ENCODE measurements around the gene WDR76.
"Not testable (repeated sequence)": the region's sequence is repeated elsewhere in the genome, so short reads cannot be mapped to it uniquely, and the experiment has no call there.

The WDR76 gene

DNA sequence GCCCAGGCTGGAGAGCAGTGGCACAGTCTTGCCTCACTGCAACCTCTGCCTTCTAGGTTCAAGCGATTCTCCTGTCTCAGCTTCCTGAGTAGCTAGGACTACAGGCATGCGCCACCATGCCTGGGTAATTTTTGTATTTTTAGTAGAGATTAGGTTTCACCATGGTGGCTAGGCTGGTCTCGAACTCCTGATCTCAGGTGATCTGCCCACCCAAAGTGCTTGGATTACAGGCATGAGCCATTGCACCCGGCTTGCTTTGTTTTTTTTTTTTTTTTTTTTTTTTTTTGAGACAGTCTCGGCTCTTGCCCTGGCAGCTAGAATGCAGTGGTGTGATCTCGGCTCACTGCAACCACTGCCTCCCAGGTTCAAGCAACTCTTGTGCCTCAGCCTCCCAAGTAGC lies 5.7 kb downstream of the WDR76 start:
- H3K9me3 Mint-ChIP-seq; ATAC-seq; DNase-seq (ENCODE audit: low spot score in 2 of 2): not testable (repeated sequence)
- peaks cover 100% of the 10 kb centered on the region for H3K36me3 Mint-ChIP-seq
- peak overlapping the region; percentile 32 for H3K27ac Mint-ChIP-seq
- peak overlapping the region; percentile 42 for H3K4me3 Mint-ChIP-seq
- peaks cover 37% of the 10 kb centered on the region for H3K4me1 Mint-ChIP-seq

DNA sequence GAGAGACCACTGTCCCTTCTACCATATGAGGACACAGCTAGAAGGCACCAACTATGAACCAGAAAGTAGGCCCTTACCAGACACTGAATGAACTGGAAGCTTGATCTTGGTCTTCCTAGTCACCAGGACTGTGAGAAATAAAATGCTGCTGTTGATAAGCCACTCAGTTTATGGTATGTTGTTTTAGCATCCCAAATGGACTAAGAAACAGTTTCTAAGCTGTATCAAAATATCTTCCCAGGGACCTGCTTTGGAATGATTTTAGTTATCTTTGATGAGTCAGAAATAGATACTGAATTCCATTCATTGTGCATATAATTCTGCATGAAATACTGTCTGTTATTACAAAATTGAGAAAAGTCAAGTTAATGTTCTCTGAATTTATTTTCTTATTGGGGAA lies 18.6 kb downstream of the WDR76 start:
- Mint-ChIP-seq H3K9me3 (no peaks in the 10 kb centered on the region), H3K4me3 (no peak overlapping the region), H3K4me1 (no peaks in the 10 kb centered on the region), H3K27ac (no peak overlapping the region), H3K36me3 (peaks cover 100% of the 10 kb centered on the region)
- ATAC-seq = no peak
- no peak for DNase-seq (ENCODE audit: low spot score in 2 of 2)

DNA sequence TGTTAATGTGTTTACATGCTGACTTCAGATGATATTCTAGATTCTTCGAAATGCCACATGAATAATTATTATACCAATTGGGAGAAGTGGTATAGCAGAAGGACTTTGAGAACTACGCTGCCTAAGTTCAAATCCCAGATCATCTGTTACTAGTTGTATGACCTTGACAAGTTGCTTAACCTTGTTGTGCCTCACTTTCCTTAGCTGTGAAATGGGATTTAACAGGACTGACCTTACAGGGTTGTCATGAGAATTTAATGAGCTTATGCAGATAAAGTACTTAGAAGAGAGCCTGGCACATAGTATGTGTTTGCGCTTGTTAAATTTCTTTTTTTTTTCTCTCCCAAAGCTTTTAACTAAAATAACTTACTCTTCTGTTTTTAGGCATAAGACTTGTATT lies 24.4 kb downstream of the WDR76 start:
- DNase-seq (ENCODE audit: low spot score in 2 of 2) = no peak
- H3K4me3 Mint-ChIP-seq = no peak overlapping the region
- no peaks in the 10 kb centered on the region for H3K4me1 Mint-ChIP-seq
- no peak for ATAC-seq
- H3K36me3 Mint-ChIP-seq = peaks cover 100% of the 10 kb centered on the region
- no peaks in the 10 kb centered on the region for H3K9me3 Mint-ChIP-seq
- no peak overlapping the region for H3K27ac Mint-ChIP-seq

DNA sequence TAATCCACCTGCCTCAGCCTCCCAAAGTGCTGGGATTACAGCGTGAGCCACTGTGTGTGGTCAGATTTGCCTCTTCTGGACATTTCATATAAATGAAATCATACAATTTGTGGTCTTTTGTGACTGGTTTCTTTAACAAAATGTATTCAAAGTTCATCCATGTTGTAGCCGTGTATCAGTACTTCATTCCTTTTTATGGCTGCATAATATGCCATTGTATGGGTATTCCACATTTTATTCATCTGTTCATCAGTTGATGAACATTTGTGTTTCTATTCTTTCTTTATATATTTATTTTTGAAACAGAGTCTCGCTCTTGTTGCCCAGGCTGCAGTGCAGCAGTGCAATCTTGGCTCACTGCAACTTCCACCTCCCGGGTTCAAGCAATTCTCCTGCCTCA lies 25.8 kb downstream of the WDR76 start:
- peaks cover 100% of the 10 kb centered on the region for H3K36me3 Mint-ChIP-seq
- ATAC-seq = no peak

DNA sequence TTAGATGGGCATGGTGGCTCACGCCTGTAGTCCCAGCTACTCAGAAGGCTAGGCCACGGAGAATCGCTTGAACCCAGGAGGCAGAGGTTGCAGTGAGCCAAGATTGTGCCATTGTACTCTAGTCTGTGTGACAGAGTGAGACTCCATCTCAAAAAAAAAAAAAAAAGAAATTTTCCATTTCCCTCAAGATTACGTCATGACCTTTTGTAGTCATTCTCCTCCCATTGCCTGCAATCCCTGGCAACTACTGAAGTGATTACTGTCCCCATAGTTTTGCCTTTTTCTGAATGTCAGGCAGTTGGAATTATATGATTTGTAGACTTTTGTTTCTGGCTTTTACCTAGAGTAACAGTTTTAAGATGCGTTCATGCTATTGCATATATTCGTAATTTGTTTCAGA lies 28.0 kb downstream of the WDR76 start:
- no peak overlapping the region for H3K4me3 Mint-ChIP-seq
- no peak for ATAC-seq
- H3K27ac Mint-ChIP-seq = no peak overlapping the region
- H3K9me3 Mint-ChIP-seq = no peaks in the 10 kb centered on the region
- H3K36me3 Mint-ChIP-seq = peaks cover 100% of the 10 kb centered on the region
- no peak for DNase-seq (ENCODE audit: low spot score in 2 of 2)
- H3K4me1 Mint-ChIP-seq = no peaks in the 10 kb centered on the region

More for the DNA sequence above, 25.8 kb downstream of the WDR76 start:
- H3K4me1 Mint-ChIP-seq = no peaks in the 10 kb centered on the region
- no peak overlapping the region for H3K27ac Mint-ChIP-seq
- no peak for DNase-seq (ENCODE audit: low spot score in 2 of 2)
- H3K4me3 Mint-ChIP-seq = no peak overlapping the region
- H3K9me3 Mint-ChIP-seq = no peaks in the 10 kb centered on the region

DNA sequence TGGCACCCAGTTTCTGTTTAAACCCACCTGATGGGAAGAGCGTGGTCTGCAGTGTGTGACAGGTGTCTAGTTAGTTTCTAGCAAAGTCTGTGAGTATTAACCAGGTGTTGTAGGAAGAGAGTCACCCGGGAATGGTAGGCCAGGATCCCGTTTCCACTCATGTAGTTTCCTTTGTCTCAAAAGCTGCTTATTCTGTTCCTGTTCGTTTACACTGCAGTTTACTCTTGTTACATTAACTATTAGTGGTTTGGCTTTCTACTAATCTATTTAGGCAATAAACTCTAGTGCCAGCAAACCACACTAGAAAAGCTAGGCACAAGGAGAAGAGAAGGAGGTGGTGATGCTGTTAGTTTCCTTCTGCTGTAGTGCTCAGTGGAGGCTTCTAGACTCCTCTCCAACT lies 32.7 kb downstream of the WDR76 start:
- H3K9me3 Mint-ChIP-seq = no peaks in the 10 kb centered on the region
- no peaks in the 10 kb centered on the region for H3K4me1 Mint-ChIP-seq
- no peak overlapping the region for H3K27ac Mint-ChIP-seq
- no peak for ATAC-seq
- H3K4me3 Mint-ChIP-seq = no peak overlapping the region
- peak in 1 of 2 donors; percentile 13 for DNase-seq (ENCODE audit: low spot score in 2 of 2)
- peaks cover 100% of the 10 kb centered on the region for H3K36me3 Mint-ChIP-seq

DNA sequence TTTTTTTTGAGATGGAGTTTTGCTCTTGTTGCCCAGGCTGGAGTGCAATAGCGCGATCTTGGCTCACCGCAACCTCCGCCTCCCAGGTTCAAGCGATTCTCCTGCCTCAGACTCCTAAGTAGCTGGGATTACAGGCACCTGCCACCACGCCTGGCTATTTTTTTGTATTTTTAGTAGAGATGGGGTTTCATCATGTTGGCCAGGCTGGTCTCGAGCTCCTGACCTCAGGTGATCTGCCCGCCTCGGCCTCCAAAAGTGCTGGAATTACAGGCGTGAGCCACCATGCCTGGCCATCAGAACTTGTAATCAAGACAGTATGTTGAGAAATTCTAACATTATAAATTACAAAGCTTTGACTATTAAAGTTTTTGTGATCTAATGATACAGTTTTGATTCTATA lies 39.8 kb downstream of the WDR76 start:
- ATAC-seq; H3K27ac Mint-ChIP-seq; DNase-seq (ENCODE audit: low spot score in 2 of 2); H3K4me1 Mint-ChIP-seq; H3K4me3 Mint-ChIP-seq; H3K9me3 Mint-ChIP-seq: not testable (repeated sequence)
- H3K36me3 Mint-ChIP-seq = peaks cover 92% of the 10 kb centered on the region

DNA sequence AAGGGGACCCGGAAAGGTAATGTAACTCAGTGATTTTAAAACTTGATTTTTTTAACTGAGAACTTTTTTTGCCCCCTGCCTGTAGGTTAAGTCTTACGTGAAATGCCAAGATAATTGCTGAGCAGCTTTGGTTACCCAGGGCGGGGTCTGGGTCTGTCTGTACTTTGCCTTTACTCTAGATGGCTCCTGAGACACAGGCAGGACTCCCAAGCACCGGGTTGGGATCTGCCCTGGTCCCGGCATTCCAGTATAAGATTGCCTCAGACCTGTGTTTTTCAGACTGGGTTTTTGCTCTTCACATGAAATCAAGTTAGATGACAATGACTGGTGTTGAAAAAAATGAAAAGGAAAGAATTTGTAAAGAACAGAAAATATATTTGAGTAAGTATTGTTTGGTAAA lies 40.3 kb downstream of the WDR76 start:
- H3K36me3 Mint-ChIP-seq = peaks cover 87% of the 10 kb centered on the region
- H3K27ac Mint-ChIP-seq = no peak overlapping the region
- no peak overlapping the region for H3K4me3 Mint-ChIP-seq

DNA sequence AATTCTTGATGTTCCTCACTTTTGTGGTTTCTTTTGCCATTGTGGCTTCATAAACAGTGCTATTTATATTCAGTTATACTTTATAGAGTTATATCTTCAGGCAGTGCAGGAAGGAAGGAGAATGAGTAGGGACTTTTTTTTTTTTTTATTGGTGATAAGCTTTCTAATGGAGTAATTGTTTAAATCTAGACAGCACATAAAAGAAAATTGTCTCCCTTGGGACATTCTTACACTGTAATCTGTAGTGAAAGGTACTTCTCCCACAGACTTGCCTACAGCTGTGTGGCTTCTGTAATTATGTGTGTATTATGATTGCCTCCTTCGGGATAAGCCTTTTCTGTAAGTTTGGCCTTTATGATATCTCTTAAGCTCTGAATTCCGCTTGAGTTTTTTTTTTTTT lies 41.6 kb downstream of the WDR76 start:
- peaks cover 85% of the 10 kb centered on the region for H3K36me3 Mint-ChIP-seq
- ATAC-seq = no peak
- no peaks in the 10 kb centered on the region for H3K9me3 Mint-ChIP-seq
- H3K4me3 Mint-ChIP-seq = no peak overlapping the region
- no peak overlapping the region for H3K27ac Mint-ChIP-seq
- no peak for DNase-seq (ENCODE audit: low spot score in 2 of 2)
- H3K4me1 Mint-ChIP-seq = no peaks in the 10 kb centered on the region

More for the DNA sequence above, 40.3 kb downstream of the WDR76 start:
- Mint-ChIP-seq H3K9me3 (no peaks in the 10 kb centered on the region), H3K4me1 (no peaks in the 10 kb centered on the region)
- no peak for DNase-seq (ENCODE audit: low spot score in 2 of 2)
- ATAC-seq = no peak

DNA sequence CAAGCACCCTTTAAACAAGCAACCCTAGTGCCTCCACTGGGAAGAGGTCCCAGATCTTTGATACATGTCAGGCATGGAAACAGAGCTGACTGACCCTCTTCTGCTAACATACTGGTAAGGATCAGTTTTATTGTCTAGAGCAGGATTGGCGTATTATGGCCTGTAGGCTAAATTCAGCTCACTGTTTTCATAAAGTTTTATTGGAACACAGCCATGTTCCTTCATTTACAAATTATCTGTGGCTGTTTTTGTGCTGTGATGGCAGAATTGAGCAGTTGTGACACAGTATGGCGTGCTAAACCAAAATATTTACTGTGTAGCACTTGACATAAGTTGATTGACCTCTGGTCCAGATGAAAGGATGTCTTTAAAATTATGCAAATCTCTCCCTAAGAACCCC lies 45.0 kb downstream of the WDR76 start:
- Mint-ChIP-seq H3K9me3 (no peaks in the 10 kb centered on the region), H3K27ac (no peak overlapping the region), H3K36me3 (peaks cover 74% of the 10 kb centered on the region), H3K4me3 (no peak overlapping the region), H3K4me1 (no peaks in the 10 kb centered on the region)
- DNase-seq (ENCODE audit: low spot score in 2 of 2) (no peak), ATAC-seq (no peak)

DNA sequence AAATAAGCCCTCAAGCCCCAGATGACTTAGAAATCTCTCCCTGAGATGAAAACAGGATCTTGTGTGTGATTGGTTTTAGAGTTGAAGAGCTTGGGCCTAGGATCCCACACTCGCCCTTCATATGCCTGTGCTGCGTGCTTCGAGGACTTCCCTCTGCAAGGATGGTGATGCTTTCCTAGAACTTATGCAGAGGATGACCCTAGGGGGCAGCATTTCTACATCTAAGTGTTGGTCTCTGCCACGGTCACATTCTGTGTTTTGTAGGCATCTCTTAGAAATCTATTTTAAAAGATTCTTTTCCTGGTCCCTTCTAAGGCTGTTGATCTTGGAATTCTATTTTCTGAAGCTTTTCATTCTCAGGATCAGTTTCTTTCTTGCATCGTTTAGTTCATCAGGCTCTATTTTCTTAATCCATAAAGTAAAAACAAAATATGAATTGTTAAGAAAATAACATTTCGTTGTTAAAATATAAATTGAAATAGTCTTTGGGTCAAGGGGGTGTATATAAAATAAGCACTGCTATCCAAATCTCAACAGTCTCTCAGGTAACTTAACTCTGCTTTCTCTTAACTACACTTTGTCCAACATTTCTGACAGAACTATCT lies 45.7 kb downstream of the WDR76 start:
- Mint-ChIP-seq H3K9me3 (no peaks in the 10 kb centered on the region), H3K36me3 (peaks cover 67% of the 10 kb centered on the region), H3K4me1 (no peaks in the 10 kb centered on the region), H3K27ac (no peak overlapping the region), H3K4me3 (no peak overlapping the region)
- ATAC-seq (no peak), DNase-seq (ENCODE audit: low spot score in 2 of 2) (no peak)

DNA sequence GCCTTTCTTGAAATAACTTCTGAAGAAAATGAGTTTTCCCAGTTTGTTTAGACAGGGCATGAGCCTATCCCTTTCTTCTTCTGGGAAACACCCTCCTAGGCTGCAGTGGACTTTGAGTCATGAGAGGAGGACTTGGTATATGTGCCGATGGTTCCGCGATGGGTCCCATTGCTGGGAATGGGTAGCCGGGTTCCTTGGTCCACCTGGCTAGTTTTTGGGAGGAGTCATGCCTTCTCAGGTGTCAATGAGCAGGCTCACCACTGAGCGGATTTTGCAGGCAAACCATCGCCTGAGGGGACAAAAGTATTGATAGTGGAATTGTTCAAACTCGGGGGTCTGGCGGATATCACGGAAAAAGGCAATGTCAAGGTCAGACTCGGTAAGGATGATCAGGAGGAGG lies 46.8 kb downstream of the WDR76 start:
- H3K4me3 Mint-ChIP-seq = no peak overlapping the region
- ATAC-seq (no peak), DNase-seq (ENCODE audit: low spot score in 2 of 2) (no peak)
- no peaks in the 10 kb centered on the region for H3K4me1 Mint-ChIP-seq
- H3K36me3 Mint-ChIP-seq = peaks cover 64% of the 10 kb centered on the region
- no peaks in the 10 kb centered on the region for H3K9me3 Mint-ChIP-seq
- no peak overlapping the region for H3K27ac Mint-ChIP-seq

DNA sequence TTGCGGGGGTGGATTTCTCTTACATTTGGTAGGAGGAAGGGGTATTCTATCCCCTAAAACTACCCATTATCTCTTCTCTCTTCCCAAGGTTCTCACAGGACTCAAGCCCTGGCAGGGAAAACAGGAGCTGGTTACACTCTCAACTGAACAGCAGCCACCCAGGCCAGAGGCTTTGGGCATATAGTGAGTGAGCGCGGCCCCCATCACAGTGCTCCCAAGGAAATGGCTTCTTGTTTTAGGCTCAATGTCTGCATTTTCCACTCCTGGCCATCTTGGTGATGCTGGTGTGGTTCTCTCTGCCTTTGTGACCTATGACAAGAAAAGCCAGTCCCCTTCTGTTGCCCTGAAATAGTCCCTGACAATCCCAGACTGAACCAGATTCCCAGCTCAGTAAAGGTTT lies 50.1 kb downstream of the WDR76 start:
- Mint-ChIP-seq H3K4me1 (no peaks in the 10 kb centered on the region), H3K4me3 (no peak overlapping the region), H3K36me3 (peaks cover 56% of the 10 kb centered on the region), H3K9me3 (no peaks in the 10 kb centered on the region), H3K27ac (no peak overlapping the region)
- no peak for DNase-seq (ENCODE audit: low spot score in 2 of 2)
- no peak for ATAC-seq

DNA sequence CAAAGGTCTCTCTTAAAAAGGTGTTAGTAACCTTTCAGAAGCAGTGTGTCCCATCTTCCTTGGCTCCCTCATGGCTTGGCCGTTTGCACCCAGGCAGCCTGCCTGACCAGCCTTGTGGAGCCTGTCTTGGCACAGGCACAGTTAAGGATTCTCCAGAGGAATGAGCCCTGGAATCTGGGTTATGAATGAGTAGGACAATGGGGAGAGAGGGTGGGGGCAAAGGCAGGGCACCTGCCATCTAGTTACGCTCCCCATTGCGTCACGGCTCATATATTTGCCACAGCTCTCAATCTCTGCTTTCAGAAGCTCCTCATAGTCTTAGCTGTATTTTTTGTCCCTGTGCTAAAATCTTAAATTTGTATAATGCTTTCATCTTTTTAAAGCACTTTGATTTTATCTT lies 50.6 kb downstream of the WDR76 start:
- Mint-ChIP-seq H3K9me3 (no peaks in the 10 kb centered on the region), H3K4me3 (no peak overlapping the region), H3K36me3 (peaks cover 55% of the 10 kb centered on the region), H3K27ac (no peak overlapping the region), H3K4me1 (no peaks in the 10 kb centered on the region)
- DNase-seq (ENCODE audit: low spot score in 2 of 2) (no peak), ATAC-seq (no peak)

DNA sequence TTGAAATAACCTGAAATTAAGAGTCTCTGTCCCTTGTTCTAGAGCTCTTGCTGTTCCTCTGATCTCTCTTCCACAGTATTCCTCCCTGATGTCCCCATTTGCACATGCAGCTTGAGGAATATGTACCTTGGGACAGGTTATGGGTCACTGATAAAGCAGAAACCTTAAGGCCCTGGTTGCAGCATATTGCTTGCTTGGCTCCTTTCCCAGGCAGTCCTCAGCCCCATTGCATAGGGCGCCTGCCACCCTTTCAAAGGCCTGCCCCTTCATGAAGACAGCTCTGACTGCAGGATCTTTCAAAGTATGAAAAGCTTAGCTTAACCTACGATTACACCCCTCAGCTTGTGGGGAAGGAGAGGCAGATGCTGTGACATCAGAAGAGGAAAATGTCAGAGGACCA lies 51.6 kb downstream of the WDR76 start:
- no peak overlapping the region for H3K27ac Mint-ChIP-seq
- no peak overlapping the region for H3K4me3 Mint-ChIP-seq
- H3K9me3 Mint-ChIP-seq = no peaks in the 10 kb centered on the region
- ATAC-seq = no peak
- no peaks in the 10 kb centered on the region for H3K4me1 Mint-ChIP-seq
- no peak for DNase-seq (ENCODE audit: low spot score in 2 of 2)
- H3K36me3 Mint-ChIP-seq = peaks cover 47% of the 10 kb centered on the region

DNA sequence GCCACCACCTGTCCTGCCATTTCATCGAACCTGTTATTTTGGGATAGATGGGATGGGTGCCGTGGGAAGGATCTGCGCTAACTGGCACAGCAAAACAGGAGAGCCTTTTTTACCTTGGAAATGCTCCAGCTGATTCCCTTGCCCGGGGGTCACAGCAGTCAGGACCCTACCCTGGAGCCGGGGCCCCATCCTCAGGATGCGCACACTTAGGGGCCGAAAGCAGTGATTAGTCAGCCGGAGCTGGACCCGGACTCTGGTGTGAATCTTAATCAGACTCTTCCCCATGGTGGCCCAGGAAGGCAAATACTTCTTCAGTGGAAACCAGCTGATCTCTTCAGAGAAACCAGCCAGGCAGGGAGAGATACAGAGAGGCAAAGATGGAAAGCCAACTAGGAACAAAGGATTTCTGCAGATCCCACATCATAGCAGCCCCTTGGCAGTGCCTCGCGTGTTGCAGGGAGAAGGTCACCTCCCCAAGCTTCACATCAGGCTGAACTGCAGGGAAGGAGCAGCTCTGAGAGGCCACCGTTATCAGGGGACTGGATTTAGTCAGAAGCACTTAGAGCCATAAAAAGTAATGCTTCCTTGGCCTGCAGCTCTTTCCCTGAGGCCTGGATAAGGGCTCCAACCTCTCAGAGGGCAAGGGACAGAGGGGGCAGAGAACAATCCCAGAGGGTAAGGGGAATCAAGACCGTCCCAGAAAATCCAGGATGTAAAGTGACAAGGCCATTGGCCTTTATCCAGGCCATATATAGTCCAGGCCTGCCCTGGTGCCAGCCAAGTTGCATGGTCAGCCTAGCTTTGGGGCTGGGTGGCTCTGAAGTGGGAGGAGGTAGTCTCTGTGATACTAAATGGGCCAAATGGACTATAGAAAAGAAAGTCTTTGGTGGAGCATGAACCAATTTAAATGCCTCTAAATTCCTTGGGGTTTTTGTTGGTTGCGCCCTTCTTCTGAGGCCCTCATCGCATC lies 52.9 kb downstream of the WDR76 start:
- peaks cover 39% of the 10 kb centered on the region for H3K36me3 Mint-ChIP-seq

More for the DNA sequence above, 52.9 kb downstream of the WDR76 start:
- no peaks in the 10 kb centered on the region for H3K4me1 Mint-ChIP-seq
- no peaks in the 10 kb centered on the region for H3K9me3 Mint-ChIP-seq
- H3K4me3 Mint-ChIP-seq = no peak overlapping the region
- no peak for ATAC-seq
- DNase-seq (ENCODE audit: low spot score in 2 of 2) = no peak
- no peak overlapping the region for H3K27ac Mint-ChIP-seq
